HG02884 (cell line): ENCODE data around the gene MAP3K20.
"Not testable (repeated sequence)": the region's sequence is repeated elsewhere in the genome, so short reads cannot be mapped to it uniquely, and the experiment has no call there.

ENCODE experiments used
- ATAC-seq: cut with Tn5 transposase; IDR thresholded peaks from one replicate; pipeline ENCODE4 v1.9.1; 2021; ENCODE audit warnings: mild to moderate bottlenecking, moderate library complexity; ENCODE audit not compliant: unreplicated experiment

Gene MAP3K20

GRCh38 chr2:173305303-173305702 lies 229.7 kb downstream of the MAP3K20 start:
- ATAC-seq, result no peak

GRCh38 chr2:173307293-173307692 lies 231.6 kb downstream of the MAP3K20 start:
- ATAC-seq, result peak; percentile 59

- not testable (repeated sequence) for ATAC-seq
These were observed 233.7 kb downstream of the MAP3K20 start for GRCh38 chr2:173309370-173309769.

GRCh38 chr2:173311844-173312606 lies 236.4 kb downstream of the MAP3K20 start:
- ATAC-seq, result no peak
